Lower lobe of right lung (tissue), 2 donors: ENCODE measurements around the gene SCN9A. TPM values are rescaled to one million over a fixed set of nuclear protein-coding genes. Genes with fewer than 3 reads are reported as not detected.

ENCODE experiments used
- ATAC-seq, 2 donors: fragments of 200-7000 bp; cut with Tn5 transposase; one replicate each; pipeline ENCODE4 v1.9.1; 2020 to 2022; ENCODE audit warnings: mild to moderate bottlenecking in 2 of 2, moderate library complexity in 2 of 2
- DNase-seq: peaks from one replicate; pipeline ENCODE4 v3.0.0-alpha.2; 2020
- H3K27ac ChIP-seq: fragments of 200-600 bp; one replicate; pipeline ENCODE4 v1.8.0; 2022
- H3K27me3 ChIP-seq: fragments of 200-600 bp; one replicate; pipeline ENCODE4 v1.8.0; 2022; ENCODE audit warnings: low read depth
- H3K36me3 ChIP-seq: fragments of 200-600 bp; one replicate; pipeline ENCODE4 v1.8.0; 2022; ENCODE audit warnings: mild to moderate bottlenecking
- H3K4me1 ChIP-seq: fragments of 200-600 bp; one replicate; pipeline ENCODE4 v1.8.0; 2022
- H3K4me3 ChIP-seq: fragments of 200-600 bp; one replicate; pipeline ENCODE4 v1.8.0; 2022; ENCODE audit warnings: mild to moderate bottlenecking
- H3K9me3 ChIP-seq: fragments of 200-600 bp; one replicate; pipeline ENCODE4 v1.8.0; 2022
- CTCF ChIP-seq: fragments of 200-600 bp; IDR thresholded peaks from one replicate; pipeline ENCODE4 v1.8.0; 2022; ENCODE audit warnings: antibody characterized with exemption, mild to moderate bottlenecking
- intact Hi-C: fragments of 100-400 bp; cut with DNase I; formaldehyde crosslinking; loops from one replicate; pipeline ENCODE4 v1.11.0; 2022
- total RNA-seq: library from RNA; stranded (reverse); fragmentation: NEBNext Ultra II Directional; extraction: Animal tissue kit (Norgen Biotek cat#: 25700); gene quantifications from one replicate; pipeline ENCODE4 v1.2.1, GENCODE V29; 2021
- donor health status: DM: no; HTN: yes; CAD: no; lungs with severe emphysema.

The SCN9A gene
- total RNA-seq, 1 donor from 2014 or later = 13.6 TPM

GRCh38 chr2:166148500-166149400 lies 227.0 kb downstream of the SCN9A start:
- Histone ChIP-seq H3K36me3 (no peaks in the 10 kb centered on the region), H3K27me3 (no peaks in the 10 kb centered on the region), H3K4me1 (no peaks in the 10 kb centered on the region), H3K27ac (no peak overlapping the region), H3K9me3 (no peaks in the 10 kb centered on the region), H3K4me3 (no peak overlapping the region)
- no peak for DNase-seq
- no peak for TF ChIP-seq CTCF
- intact Hi-C loops = no loop called here
- peak in 1 of 2 donors; percentile 73 for ATAC-seq

DNA sequence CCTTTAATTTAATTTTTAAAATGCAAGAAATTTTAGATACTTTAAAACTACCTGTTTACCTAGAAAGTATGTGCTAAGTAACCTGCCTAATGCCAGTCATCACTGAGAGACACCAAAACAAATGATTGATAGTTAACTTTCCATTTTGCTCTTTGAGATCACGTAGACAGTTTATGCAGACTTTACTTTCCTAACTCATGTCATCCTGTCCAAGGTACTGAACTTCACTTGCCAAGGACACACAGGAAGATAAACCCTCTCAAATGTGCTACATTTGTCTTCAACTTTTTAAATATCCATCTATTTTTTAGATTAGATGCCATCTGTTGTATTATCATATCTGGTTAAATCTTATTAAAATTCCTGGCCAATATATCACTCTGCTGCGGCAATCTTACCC lies 227.9 kb downstream of the SCN9A start:
- no peaks in the 10 kb centered on the region for H3K36me3 ChIP-seq
- no peaks in the 10 kb centered on the region for H3K4me1 ChIP-seq
- intact Hi-C loops = no loop called here
- H3K27ac ChIP-seq = no peak overlapping the region
- no peak overlapping the region for H3K4me3 ChIP-seq
- H3K9me3 ChIP-seq = no peaks in the 10 kb centered on the region
- DNase-seq (no peak), ATAC-seq (no peak)
- no peak for TF ChIP-seq CTCF
- no peaks in the 10 kb centered on the region for H3K27me3 ChIP-seq

Other genes starting within 250 kb of the SCN9A start
- 19.1 TPM for gene SCN1A, start 247.9 kb downstream of the SCN9A start, total RNA-seq
- 69.0 TPM for gene SCN7A, start 118.3 kb upstream of the SCN9A start, total RNA-seq